Stomach (tissue), 9 donors: ENCODE data around the gene TRAFD1. TPM values are rescaled to one million over a fixed set of nuclear protein-coding genes. Genes with fewer than 3 reads are reported as not detected.
"Not testable (repeated sequence)": the region's sequence is repeated elsewhere in the genome, so short reads cannot be mapped to it uniquely, and the experiment has no call there.

ENCODE experiments used
- DNase-seq, 2 donors: peaks; one replicate each; pipeline versions ENCODE4 v3.0.0 to v3.0.0-alpha.2; 2013 to 2019
- H3K27ac ChIP-seq, 5 donors: fragments of 200-600 bp in 4 of 5; sonication (generic) in 4 of 5; one replicate each; pipeline ENCODE4 v1.5.1; 2013 to 2019; ENCODE audit warnings: mild to moderate bottlenecking in 1 of 5, moderate library complexity in 1 of 5
- H3K27me3 ChIP-seq, 3 donors: fragments of 200-600 bp; sonication (generic); one replicate each; pipeline ENCODE4 v1.5.1; 2017 to 2019; ENCODE audit warnings: mixed run types in 1 of 3
- H3K36me3 ChIP-seq, 4 donors: fragments of 200-600 bp; sonication (generic); 1 replicate in 3 of 4; 2 replicates in 1 of 4; pipeline ENCODE4 v1.5.1; 2016 to 2019
- H3K4me1 ChIP-seq, 4 donors: fragments of 200-600 bp; sonication (generic); one replicate each; pipeline ENCODE4 v1.5.1; 2016 to 2019
- H3K4me3 ChIP-seq, 4 donors: fragments of 200-600 bp; sonication (generic) in 3 of 4; one replicate each; pipeline ENCODE4 v1.5.1; 2016 to 2019; ENCODE audit warnings: mild to moderate bottlenecking in 1 of 4
- H3K9me3 ChIP-seq, 4 donors: fragments of 200-600 bp; sonication (generic); one replicate each; pipeline ENCODE4 v1.5.1; 2016 to 2019
- EP300 ChIP-seq: sonication (generic); formaldehyde crosslinking; IDR thresholded peaks from one replicate; pipeline ENCODE4 v1.6.1; 2017; ENCODE audit warnings: antibody characterized with exemption
- POLR2A ChIP-seq, 4 donors: fragments of 450-650 bp; IDR thresholded peaks; one replicate each; pipeline ENCODE4 v1.6.1; 2016; ENCODE audit warnings: antibody characterized with exemption in 4 of 4, control low read depth in 2 of 4, mild to moderate bottlenecking in 1 of 4, moderate library complexity in 1 of 4
- POLR2AphosphoS5 ChIP-seq, 3 donors: sonication (generic); formaldehyde crosslinking; IDR thresholded peaks; one replicate each; pipeline ENCODE4 v1.6.1; 2016; ENCODE audit warnings: antibody characterized with exemption in 3 of 3
- WGBS, 5 donors: extraction: QIAGEN DNeasy Blood & Tissue Kit in 3 of 5; methylation state at CpG; one replicate each; pipeline versions ENCODE4 v1.1.5 to v1.1.7; 2013 to 2018; 5-methylcytosine and 5-hydroxymethylcytosine counted together
- intact Hi-C: fragments of 100-400 bp; cut with DNase I; formaldehyde crosslinking; loops from one replicate; pipeline ENCODE4 v1.15.1; 2023; ENCODE audit warnings: low total_unique reads
- polyA plus RNA-seq, 3 donors: library from polyadenylated mRNA; stranded (reverse); fragments of 200-250 nt; gene quantifications; one replicate each; pipeline ENCODE4 v1.2.3, GENCODE V29; 2013
- total RNA-seq, 5 donors: library from RNA; depleted of rRNA; stranded (reverse); fragments of >200 nt; gene quantifications; one replicate each; pipeline versions ENCODE4 v1.1.0 to v1.2.3, GENCODE V29; 2014 to 2016
- TF ChIP-seq, protein P1 (sequence below), 7 experiments: fragments of 450-650 bp in 4 of 7; fragments of 200-600 bp in 3 of 7; sonication (generic) in 3 of 7; IDR thresholded peaks; one replicate each; pipeline ENCODE4 v1.5.1; 2016 to 2019; ENCODE audit warnings: antibody characterized with exemption in 7 of 7, control low read depth in 2 of 7, mild to moderate bottlenecking in 1 of 7
- donor health status: healthy with polysubstance abuse.
- donor health status: Bipolar disorder and iron deficiency.
- donor health status: healthy.

TRAFD1 gene
- total and polyA plus RNA-seq, 8 donors, result 11.3 to 49.0 (median 20.4) TPM

DNA sequence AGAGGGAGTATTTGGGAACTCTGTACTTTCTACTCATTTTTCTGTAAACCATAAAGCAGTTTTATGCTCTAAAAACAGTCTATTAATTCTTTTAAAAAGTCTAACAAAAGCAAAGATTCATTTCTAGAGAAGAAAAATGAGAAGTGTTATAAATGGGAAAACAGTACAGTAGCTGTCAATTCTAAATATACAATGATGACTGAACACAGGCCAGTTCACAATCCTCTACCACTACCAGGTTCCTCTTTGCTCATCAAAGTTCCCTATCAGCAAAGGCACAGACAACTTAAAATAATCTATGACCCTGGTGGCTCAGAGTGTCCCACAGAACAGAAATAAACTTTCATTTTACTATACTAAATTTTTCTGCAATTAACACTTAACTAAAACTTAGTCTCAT is 29.3 kb upstream of the TRAFD1 start:
- H3K4me3 ChIP-seq, result no peak overlapping the region
- intact Hi-C loops, result no loop called here
- no peaks in the 10 kb centered on the region for H3K9me3 ChIP-seq
- H3K36me3 ChIP-seq, result peaks cover 18 to 68% (median 61%) of the 10 kb centered on the region in 4 donors
- TF ChIP-seq POLR2A (IDR thresholded peaks at IDR 0.05) (no peak), POLR2AphosphoS5 (IDR thresholded peaks at IDR 0.05) (no peak), EP300 (no peak)
- TF ChIP-seq, protein P1, sequence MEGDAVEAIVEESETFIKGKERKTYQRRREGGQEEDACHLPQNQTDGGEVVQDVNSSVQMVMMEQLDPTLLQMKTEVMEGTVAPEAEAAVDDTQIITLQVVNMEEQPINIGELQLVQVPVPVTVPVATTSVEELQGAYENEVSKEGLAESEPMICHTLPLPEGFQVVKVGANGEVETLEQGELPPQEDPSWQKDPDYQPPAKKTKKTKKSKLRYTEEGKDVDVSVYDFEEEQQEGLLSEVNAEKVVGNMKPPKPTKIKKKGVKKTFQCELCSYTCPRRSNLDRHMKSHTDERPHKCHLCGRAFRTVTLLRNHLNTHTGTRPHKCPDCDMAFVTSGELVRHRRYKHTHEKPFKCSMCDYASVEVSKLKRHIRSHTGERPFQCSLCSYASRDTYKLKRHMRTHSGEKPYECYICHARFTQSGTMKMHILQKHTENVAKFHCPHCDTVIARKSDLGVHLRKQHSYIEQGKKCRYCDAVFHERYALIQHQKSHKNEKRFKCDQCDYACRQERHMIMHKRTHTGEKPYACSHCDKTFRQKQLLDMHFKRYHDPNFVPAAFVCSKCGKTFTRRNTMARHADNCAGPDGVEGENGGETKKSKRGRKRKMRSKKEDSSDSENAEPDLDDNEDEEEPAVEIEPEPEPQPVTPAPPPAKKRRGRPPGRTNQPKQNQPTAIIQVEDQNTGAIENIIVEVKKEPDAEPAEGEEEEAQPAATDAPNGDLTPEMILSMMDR (IDR thresholded peaks at IDR 0.05), result no peak
- peaks cover 0 to 26% (median 14%) of the 10 kb centered on the region in 4 donors for H3K4me1 ChIP-seq
- H3K27ac ChIP-seq, result peak overlapping the region in 1 of 5 donors; percentile 39
- H3K27me3 ChIP-seq, result no peaks in the 10 kb centered on the region
- DNase-seq, result no peak

DNA sequence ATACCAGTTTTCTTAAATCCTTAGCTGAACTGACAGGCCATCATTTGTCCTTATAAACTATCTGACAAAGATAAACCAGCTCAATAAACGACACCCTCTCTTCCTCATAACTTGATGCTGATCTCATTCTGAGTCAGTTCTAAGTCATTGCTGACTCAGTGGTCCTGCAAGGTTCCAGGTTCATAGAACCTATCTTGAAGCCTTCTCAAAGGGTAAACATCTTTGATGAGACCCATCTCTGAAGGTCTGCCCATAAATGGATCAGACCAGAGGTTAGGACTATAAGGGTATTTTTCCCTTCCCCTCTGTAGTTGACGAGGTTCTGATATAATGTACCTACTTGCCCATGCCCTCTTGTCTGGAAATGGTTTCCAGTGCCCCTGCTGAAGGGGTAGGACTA is 28.7 kb upstream of the TRAFD1 start:
- TF ChIP-seq POLR2AphosphoS5 (IDR thresholded peaks at IDR 0.05) (peak in 1 of 3 donors; percentile 18), EP300 (no peak)
- TF ChIP-seq, protein P1 (IDR thresholded peaks at IDR 0.05), result no peak
- no peaks in the 10 kb centered on the region for H3K9me3 ChIP-seq
- H3K4me3 ChIP-seq, result no peak overlapping the region
- peak overlapping the region in 2 of 5 donors; percentile 34 to 39 for H3K27ac ChIP-seq
- H3K4me1 ChIP-seq, result peaks cover 0 to 26% (median 14%) of the 10 kb centered on the region in 4 donors
- peaks cover 15 to 67% (median 61%) of the 10 kb centered on the region in 4 donors for H3K36me3 ChIP-seq
- intact Hi-C loops, result no loop called here
- 37 to 56% (median 48%) methylated on average over 2 of the region's 2 CpGs for WGBS, 5 donors
- no peaks in the 10 kb centered on the region for H3K27me3 ChIP-seq
- no peak for DNase-seq

DNA sequence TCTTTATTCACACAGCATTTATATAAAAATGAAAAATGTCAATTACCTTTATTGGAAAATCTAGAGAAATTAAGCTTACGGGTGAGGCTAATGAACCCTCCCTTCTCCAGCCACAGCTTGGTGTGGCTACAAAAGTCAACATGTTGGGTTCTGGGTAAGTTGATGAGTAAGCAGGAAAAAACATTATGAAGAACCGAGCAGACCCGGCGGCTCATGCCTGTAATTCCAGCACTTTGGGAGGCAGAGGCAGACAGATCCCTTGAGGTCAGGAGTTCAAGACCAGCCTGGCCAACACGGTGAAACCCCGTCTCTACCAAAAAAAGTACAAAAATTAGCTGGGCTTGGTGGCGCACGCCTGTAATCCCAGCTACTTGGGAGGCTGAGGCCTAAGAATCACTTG is 27.7 kb upstream of the TRAFD1 start:
- Histone ChIP-seq H3K4me1 (peaks cover 0 to 26% (median 14%) of the 10 kb centered on the region in 4 donors), H3K4me3 (no peak overlapping the region), H3K36me3 (peaks cover 5 to 58% (median 52%) of the 10 kb centered on the region in 4 donors), H3K27ac (peak overlapping the region in 3 of 5 donors; percentile 17 to 39 (median 34)), H3K9me3 (no peaks in the 10 kb centered on the region), H3K27me3 (no peaks in the 10 kb centered on the region)
- intact Hi-C loops, result no loop called here
- TF ChIP-seq EP300 (no peak), POLR2A (IDR thresholded peaks at IDR 0.05) (no peak), POLR2AphosphoS5 (IDR thresholded peaks at IDR 0.05) (no peak)
- TF ChIP-seq, protein P1 (IDR thresholded peaks at IDR 0.05), result no peak
- 85 to 94% (median 88%) methylated on average over 8 of the region's 8 CpGs for WGBS, 5 donors
- no peak for DNase-seq

DNA sequence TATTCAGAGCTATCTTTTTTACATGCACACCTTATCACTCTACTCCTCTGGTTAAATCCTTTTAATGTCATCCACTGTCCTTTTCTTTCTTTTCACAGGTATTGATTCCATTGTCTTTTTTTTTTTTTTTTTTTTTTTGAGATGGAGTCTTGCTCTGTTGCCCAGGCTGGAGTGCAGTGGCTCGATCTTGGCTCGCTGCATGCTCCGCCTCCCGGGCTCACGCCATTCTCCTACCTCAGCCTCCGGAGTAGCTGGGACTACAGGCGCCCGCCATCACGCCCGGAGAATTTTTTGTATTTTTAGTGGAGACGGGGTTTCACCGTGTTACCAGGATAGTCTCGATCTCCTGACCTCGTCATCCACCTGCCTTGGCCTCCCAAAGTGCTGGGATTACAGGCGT is 24.9 kb upstream of the TRAFD1 start:
- H3K27ac ChIP-seq, DNase-seq, H3K9me3 ChIP-seq, intact Hi-C loops, H3K27me3 ChIP-seq, H3K4me3 ChIP-seq: not testable (repeated sequence)
- 94 to 99% (median 98%) methylated on average over 15 of the region's 15 CpGs for WGBS, 5 donors
- peaks cover 5 to 55% (median 42%) of the 10 kb centered on the region in 4 donors for H3K36me3 ChIP-seq
- peaks cover 0 to 51% (median 28%) of the 10 kb centered on the region in 4 donors for H3K4me1 ChIP-seq

DNA sequence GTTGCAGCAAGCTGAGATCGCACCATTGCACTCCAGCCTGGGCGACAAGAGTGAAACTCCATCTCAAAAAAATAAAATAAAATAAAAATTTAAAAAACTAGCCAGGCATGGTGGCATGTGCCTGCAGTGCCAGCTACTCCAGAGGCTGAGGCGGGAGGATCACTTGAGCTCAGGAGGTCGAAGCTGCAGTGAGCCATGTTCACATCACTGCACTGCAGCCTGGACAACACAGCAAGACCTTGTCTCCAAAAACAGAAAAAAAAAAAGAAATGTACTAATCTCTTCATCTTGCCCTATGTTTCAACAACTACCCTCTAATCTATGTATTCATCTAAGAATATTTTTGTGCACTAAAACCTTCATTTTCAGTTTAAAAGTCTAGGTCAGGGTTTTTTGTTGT is 23.2 kb upstream of the TRAFD1 start:
- no peak overlapping the region for H3K27ac ChIP-seq
- TF ChIP-seq EP300, result no peak
- TF ChIP-seq POLR2A (IDR thresholded peaks at IDR 0.05), result no peak
- TF ChIP-seq POLR2AphosphoS5 (IDR thresholded peaks at IDR 0.05), result no peak
- TF ChIP-seq, protein P1 (IDR thresholded peaks at IDR 0.05), result no peak
- peaks cover 11 to 54% (median 31%) of the 10 kb centered on the region in 4 donors for H3K4me1 ChIP-seq
- WGBS, 5 donors, result 81 to 99% (median 97%) methylated on average over 4 of the region's 4 CpGs
- peaks cover 5 to 45% (median 37%) of the 10 kb centered on the region in 4 donors for H3K36me3 ChIP-seq
- H3K9me3 ChIP-seq, result no peaks in the 10 kb centered on the region
- no peak overlapping the region for H3K4me3 ChIP-seq
- no peaks in the 10 kb centered on the region for H3K27me3 ChIP-seq
- intact Hi-C loops, result no loop called here
- DNase-seq, result no peak

DNA sequence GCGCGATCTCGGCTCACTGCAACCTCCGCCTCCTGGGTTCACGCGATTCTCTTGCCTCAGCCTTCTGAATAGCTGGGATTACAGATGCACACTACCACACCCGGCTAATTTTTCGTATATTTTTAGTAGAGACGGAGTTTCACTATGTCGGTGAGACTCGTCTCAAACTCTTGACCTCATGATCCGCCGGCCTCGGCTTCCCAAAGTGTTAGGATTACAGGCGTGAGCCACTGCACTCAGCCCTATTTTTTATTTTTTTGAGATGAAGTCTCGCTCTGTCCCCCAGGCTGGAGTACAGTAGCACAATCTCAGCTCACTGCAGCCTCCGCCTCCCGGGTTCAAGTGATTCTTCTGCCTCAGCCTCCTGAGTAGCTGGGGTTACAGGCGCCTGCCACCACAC is 22.6 kb upstream of the TRAFD1 start:
- H3K27ac ChIP-seq, H3K27me3 ChIP-seq, DNase-seq, H3K4me3 ChIP-seq, H3K9me3 ChIP-seq, intact Hi-C loops: not testable (repeated sequence)
- WGBS, 5 donors, result 93 to 96% (median 96%) methylated on average over 19 of the region's 19 CpGs
- H3K4me1 ChIP-seq, result peaks cover 13 to 57% (median 37%) of the 10 kb centered on the region in 4 donors
- peaks cover 5 to 39% (median 33%) of the 10 kb centered on the region in 4 donors for H3K36me3 ChIP-seq
